ENCODE measurements around the gene CLDN4. TPM values are rescaled to one million over a fixed set of nuclear protein-coding genes. Genes with fewer than 3 reads are reported as not detected.
A peak's percentile ranks its signal among the peaks of the same experiment; 100 is the strongest.

The CLDN4 gene
- total and polyA plus RNA-seq, 7 experiments from 2014 or later = 0.14 to 0.24 (median 0.16) TPM; not detected in 4

DNA sequence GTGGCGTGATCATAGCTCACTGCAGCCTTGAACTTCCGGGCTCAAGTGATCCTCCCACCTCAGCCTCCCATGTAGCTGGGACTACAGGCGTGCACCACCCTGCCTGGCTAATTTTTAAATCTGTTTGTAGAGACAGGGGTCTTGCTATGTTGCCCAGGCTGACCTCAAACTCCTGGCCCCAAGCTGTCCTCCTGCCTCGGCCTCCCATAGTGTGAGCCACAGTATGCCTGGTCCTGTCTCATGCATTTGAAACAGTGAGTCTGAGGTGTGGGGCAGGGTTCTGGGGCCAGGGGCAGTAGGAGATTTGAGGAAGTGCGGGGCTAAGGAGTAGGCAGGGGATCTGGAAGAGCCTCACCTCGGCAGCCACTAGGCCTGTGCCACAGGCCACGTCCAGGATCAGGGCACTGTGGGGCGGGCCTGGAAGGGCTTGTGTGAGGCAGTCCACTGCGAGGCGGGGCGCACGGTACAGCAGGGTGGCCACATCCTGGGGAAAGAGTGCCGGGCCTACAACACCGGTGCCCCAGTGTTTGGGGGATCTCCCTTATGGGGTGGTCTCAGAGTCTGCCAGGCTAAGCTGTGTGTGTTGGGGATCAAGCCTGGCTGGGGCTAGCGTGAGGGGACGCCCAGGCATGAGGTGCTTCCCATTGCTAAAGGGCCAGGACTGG is 10.1 kb downstream of the CLDN4 start:
- Histone ChIP-seq H3K4me1 (ENCODE audit: control insufficient read depth in 2 of 2, insufficient read depth in 2 of 2, low read length in 2 of 2) (peaks cover 5 to 11% of the 10 kb centered on the region in 2 donors), H3K27me3 (ENCODE audit: control insufficient read depth in 2 of 2, insufficient read depth in 2 of 2, low read length in 2 of 2) (no peaks in the 10 kb centered on the region), H3K27ac (ENCODE audit: low read depth, low read length) (no peak overlapping the region), H3K9me3 (ENCODE audit: control insufficient read depth in 2 of 3, low read length in 3 of 3) (no peaks in the 10 kb centered on the region), H3K36me3 (ENCODE audit: control insufficient read depth in 2 of 3, insufficient read depth in 3 of 3, low read length in 3 of 3) (no peaks in the 10 kb centered on the region), H3K4me3 (ENCODE audit: low read length) (no peak overlapping the region)
- ChIA-PET POLR2A (no interaction called here), CTCF (interaction anchor here (0.5 kb wide), 1 partner anchor 390 kb away, joined by 4 read pairs; no protein-coding TSS in a partner anchor)
- DNase-seq (no peak), ATAC-seq (no peak)
- no peaks in the 10 kb centered on the region for H3K36me3 Mint-ChIP-seq
- intact Hi-C loops (cut with micrococcal nuclease) = loop anchor here (5.0 to 10.0 kb wide), 2 partner anchors 266 to 319 kb away; partner anchors contain the start of genes BAZ1B (in 1 of the 2) and TBL2 (in 1 of the 2)
- peaks cover 0 to 2% (median 0%) of the 10 kb centered on the region in 11 donors for H3K9me3 Mint-ChIP-seq
- peak overlapping the region in 4 of 9 donors; percentile 14 to 72 (median 41) for H3K27ac Mint-ChIP-seq
- peaks cover 0 to 12% (median 0%) of the 10 kb centered on the region in 5 donors for H3K27me3 Mint-ChIP-seq
- peaks cover 0 to 16% (median 13%) of the 10 kb centered on the region in 7 donors for H3K4me1 Mint-ChIP-seq
- peak overlapping the region in 8 of 10 donors; percentile 5 to 82 (median 30) for H3K4me3 Mint-ChIP-seq

DNA sequence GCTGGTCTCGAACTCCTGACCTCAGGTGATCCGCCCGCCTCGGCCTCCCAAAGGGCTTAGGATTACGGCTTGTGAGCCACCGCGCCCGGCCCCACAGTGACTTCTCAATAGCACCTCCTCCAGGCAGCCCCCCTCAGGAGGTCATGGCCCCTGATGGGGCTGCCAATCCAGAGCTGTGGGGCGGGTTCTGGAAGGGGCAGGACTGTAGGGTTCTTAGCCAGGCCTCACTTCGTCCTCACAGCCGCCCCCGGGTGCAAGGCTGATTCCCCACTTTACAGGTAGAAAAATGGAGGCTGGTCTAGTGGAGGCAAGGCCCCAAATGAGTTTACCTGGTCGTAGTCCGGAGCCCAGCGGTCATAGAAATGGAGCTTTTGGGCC is 10.9 kb downstream of the CLDN4 start:
- no peak for DNase-seq
- CTCF ChIA-PET = interaction anchor here (0.5 kb wide), 1 partner anchor 389 kb away, joined by 4 read pairs; no protein-coding TSS in a partner anchor
- Histone ChIP-seq H3K9me3 (ENCODE audit: control insufficient read depth in 2 of 3, low read length in 3 of 3) (no peaks in the 10 kb centered on the region), H3K27ac (ENCODE audit: low read depth, low read length) (peak overlapping the region; percentile 73), H3K4me1 (ENCODE audit: control insufficient read depth in 2 of 2, insufficient read depth in 2 of 2, low read length in 2 of 2) (peaks cover 5 to 11% of the 10 kb centered on the region in 2 donors), H3K36me3 (ENCODE audit: control insufficient read depth in 2 of 3, insufficient read depth in 3 of 3, low read length in 3 of 3) (no peaks in the 10 kb centered on the region), H3K4me3 (ENCODE audit: low read length) (peak overlapping the region; percentile 68), H3K27me3 (ENCODE audit: control insufficient read depth in 2 of 2, insufficient read depth in 2 of 2, low read length in 2 of 2) (no peaks in the 10 kb centered on the region)
- H3K4me3 Mint-ChIP-seq = peak overlapping the region; percentile 82 to 91 (median 89)
- ATAC-seq = no peak
- intact Hi-C loops (cut with micrococcal nuclease) = loop anchor here (1.0 to 10.0 kb wide), 5 partner anchors 10 to 319 kb away; partner anchors contain the start of genes ABHD11 (in 2 of the 2), BAZ1B (in 1 of the 2), LIMK1 (in 1 of the 2) and TBL2 (in 1 of the 2)
- POLR2A ChIA-PET = interaction anchor here (0.6 to 1.5 kb wide), 2 partner anchors 30 to 103 kb away, joined by 3 to 6 read pairs; partner anchors contain the start of gene ABHD11
- peaks cover 0 to 2% (median 0%) of the 10 kb centered on the region in 11 donors for H3K9me3 Mint-ChIP-seq
- no peaks in the 10 kb centered on the region for H3K36me3 Mint-ChIP-seq
- peak overlapping the region in 3 of 9 donors; percentile 78 to 84 (median 80) for H3K27ac Mint-ChIP-seq
- peaks cover 0 to 16% (median 13%) of the 10 kb centered on the region in 7 donors for H3K4me1 Mint-ChIP-seq
- peaks cover 0 to 12% (median 0%) of the 10 kb centered on the region in 5 donors for H3K27me3 Mint-ChIP-seq

GRCh38 chr7:73842067-73842976 is 11.5 kb downstream of the CLDN4 start, which contains the start of gene METTL27:
Gene METTL27 (minus strand): TSS chr7:73842516. CDS start chr7:73842140, 376 bp downstream.
- peaks cover 0 to 19% (median 13%) of the 10 kb centered on the region in 7 donors for H3K4me1 Mint-ChIP-seq
- Histone ChIP-seq H3K27ac (ENCODE audit: low read depth, low read length) (peak within 1 kb of the TSS; percentile 73), H3K9me3 (ENCODE audit: control insufficient read depth in 2 of 3, low read length in 3 of 3) (no peaks in the 10 kb centered on the region), H3K27me3 (ENCODE audit: control insufficient read depth in 2 of 2, insufficient read depth in 2 of 2, low read length in 2 of 2) (no peaks in the 10 kb centered on the region), H3K4me1 (ENCODE audit: control insufficient read depth in 2 of 2, insufficient read depth in 2 of 2, low read length in 2 of 2) (peaks cover 5 to 11% of the 10 kb centered on the region in 2 donors), H3K4me3 (ENCODE audit: low read length) (peak within 1 kb of the TSS; percentile 68), H3K36me3 (ENCODE audit: control insufficient read depth in 2 of 3, insufficient read depth in 3 of 3, low read length in 3 of 3) (no peaks in the 10 kb centered on the region)
- peak; percentile 99 for ATAC-seq
- H3K27ac Mint-ChIP-seq = peak within 1 kb of the TSS; percentile 53 to 84 (median 77)
- peaks cover 0 to 2% (median 0%) of the 10 kb centered on the region in 11 donors for H3K9me3 Mint-ChIP-seq
- intact Hi-C loops (cut with micrococcal nuclease) = loop anchor here (1.0 to 10.0 kb wide), 5 partner anchors 9 to 320 kb away; partner anchors contain the start of genes ABHD11 (in 2 of the 2), BAZ1B (in 1 of the 2), LIMK1 (in 1 of the 2) and TBL2 (in 1 of the 2)
- no peaks in the 10 kb centered on the region for H3K36me3 Mint-ChIP-seq
- ChIA-PET CTCF (interaction anchor here (1.4 kb wide), 1 partner anchor 13 kb away, joined by 10 read pairs; no protein-coding TSS in a partner anchor), POLR2A (interaction anchor here (0.5 to 1.5 kb wide), 3 partner anchors 30 to 314 kb away, joined by 3 to 6 read pairs (median 3); partner anchors contain the start of gene ABHD11)
- peak; percentile 70 to 89 (median 87) for DNase-seq
- H3K4me3 Mint-ChIP-seq = peak within 1 kb of the TSS; percentile 82 to 91 (median 89)
- peaks cover 0 to 12% (median 0%) of the 10 kb centered on the region in 5 donors for H3K27me3 Mint-ChIP-seq

GRCh38 chr7:73844131-73844547 is 13.3 kb downstream of the CLDN4 start:
- DNase-seq (no peak), ATAC-seq (no peak)
- H3K27me3 ChIP-seq (ENCODE audit: control insufficient read depth in 2 of 2, insufficient read depth in 2 of 2, low read length in 2 of 2) = no peaks in the 10 kb centered on the region
- Mint-ChIP-seq H3K9me3 (no peaks in the 10 kb centered on the region), H3K36me3 (no peaks in the 10 kb centered on the region), H3K4me1 (peaks cover 0 to 17% (median 13%) of the 10 kb centered on the region in 7 donors), H3K4me3 (peak overlapping the region; percentile 14 to 84 (median 48)), H3K27ac (peak overlapping the region in 4 of 9 donors; percentile 25 to 75 (median 56)), H3K27me3 (peaks cover 0 to 12% (median 0%) of the 10 kb centered on the region in 5 donors)
- ChIA-PET CTCF (no interaction called here), POLR2A (interaction anchor here (1.3 kb wide), 1 partner anchor 105 kb away, joined by 4 read pairs; the partner anchor contains the start of gene ABHD11)
- intact Hi-C loops (cut with micrococcal nuclease) = loop anchor here (5.0 to 10.0 kb wide), 2 partner anchors 269 to 322 kb away; partner anchors contain the start of genes BAZ1B (in 1 of the 2) and TBL2 (in 1 of the 2)
- peaks cover 5 to 11% of the 10 kb centered on the region in 2 donors for H3K4me1 ChIP-seq (ENCODE audit: control insufficient read depth in 2 of 2, insufficient read depth in 2 of 2, low read length in 2 of 2)
- H3K9me3 ChIP-seq (ENCODE audit: control insufficient read depth in 2 of 3, low read length in 3 of 3) = no peaks in the 10 kb centered on the region
- H3K4me3 ChIP-seq (ENCODE audit: low read length) = no peak overlapping the region
- H3K36me3 ChIP-seq (ENCODE audit: control insufficient read depth in 2 of 3, insufficient read depth in 3 of 3, low read length in 3 of 3) = no peaks in the 10 kb centered on the region
- no peak overlapping the region for H3K27ac ChIP-seq (ENCODE audit: low read depth, low read length)

- Mint-ChIP-seq H3K27ac (no peak overlapping the region), H3K27me3 (peaks cover 0 to 16% (median 0%) of the 10 kb centered on the region in 5 donors), H3K4me1 (peaks cover 0 to 17% (median 13%) of the 10 kb centered on the region in 7 donors), H3K36me3 (no peaks in the 10 kb centered on the region), H3K9me3 (no peaks in the 10 kb centered on the region), H3K4me3 (no peak overlapping the region)
- POLR2A ChIA-PET = no interaction called here
- Histone ChIP-seq H3K9me3 (ENCODE audit: control insufficient read depth in 2 of 3, low read length in 3 of 3) (no peaks in the 10 kb centered on the region), H3K36me3 (ENCODE audit: control insufficient read depth in 2 of 3, insufficient read depth in 3 of 3, low read length in 3 of 3) (no peaks in the 10 kb centered on the region), H3K27ac (ENCODE audit: low read depth, low read length) (no peak overlapping the region), H3K27me3 (ENCODE audit: control insufficient read depth in 2 of 2, insufficient read depth in 2 of 2, low read length in 2 of 2) (no peaks in the 10 kb centered on the region), H3K4me3 (ENCODE audit: low read length) (no peak overlapping the region), H3K4me1 (ENCODE audit: control insufficient read depth in 2 of 2, insufficient read depth in 2 of 2, low read length in 2 of 2) (peaks cover 5 to 11% of the 10 kb centered on the region in 2 donors)
- CTCF ChIA-PET = interaction anchor here (0.6 kb wide), 1 partner anchor 10 kb away, joined by 3 read pairs; no protein-coding TSS in a partner anchor
- DNase-seq (no peak), ATAC-seq (no peak)
- intact Hi-C loops (cut with micrococcal nuclease) = loop anchor here (5.0 to 10.0 kb wide), 2 partner anchors 270 to 323 kb away; partner anchors contain the start of genes BAZ1B (in 1 of the 2) and TBL2 (in 1 of the 2)
Observed at GRCh38 chr7:73844848-73845460, 14.2 kb downstream of the CLDN4 start.
